ACC112 (cell line): Measurements from ENCODE around the gene CYSTM1.

Experiments
- H2AFZ ChIP-seq: fragments of 200-600 bp; sonication (generic); one replicate; pipeline ENCODE4 v1.6.0; 2017; ENCODE audit warnings: antibody characterized with exemption, low read length; ENCODE audit not compliant: unreplicated experiment
- H3K27ac ChIP-seq: fragments of 200-600 bp; sonication (generic); 2 replicates; pipeline ENCODE4 v1.5.1; 2014; ENCODE audit warnings: low read depth, mild to moderate bottlenecking, antibody characterized with exemption, low read length, moderate library complexity
- H3K27me3 ChIP-seq: fragments of 200-600 bp; sonication (generic); 2 replicates; pipeline ENCODE4 v1.6.1; 2014; ENCODE audit warnings: mild to moderate bottlenecking, antibody characterized with exemption, low read length, moderate library complexity, mixed read lengths; ENCODE audit not compliant: insufficient read depth
- H3K36me3 ChIP-seq: fragments of 200-600 bp; sonication (generic); 2 replicates; pipeline ENCODE4 v1.6.1; 2016; ENCODE audit warnings: mild to moderate bottlenecking, antibody characterized with exemption, low read length, moderate library complexity, mixed read lengths; ENCODE audit not compliant: insufficient read depth
- H3K4me1 ChIP-seq: fragments of 200-600 bp; sonication (generic); one replicate; pipeline ENCODE4 v1.6.1; 2016; ENCODE audit warnings: low read length, mixed read lengths; ENCODE audit not compliant: insufficient read depth, unreplicated experiment, control insufficient read depth
- H3K4me3 ChIP-seq: fragments of 200-600 bp; sonication (generic); 2 replicates; pipeline ENCODE4 v1.5.1; 2014; ENCODE audit warnings: mild to moderate bottlenecking, low read depth, low read length
- H3K79me2 ChIP-seq: fragments of 200-600 bp; sonication (generic); one replicate; pipeline ENCODE4 v1.6.0; 2016; ENCODE audit warnings: low read length; ENCODE audit not compliant: control insufficient read depth, unreplicated experiment, insufficient read depth

CYSTM1 gene

DNA sequence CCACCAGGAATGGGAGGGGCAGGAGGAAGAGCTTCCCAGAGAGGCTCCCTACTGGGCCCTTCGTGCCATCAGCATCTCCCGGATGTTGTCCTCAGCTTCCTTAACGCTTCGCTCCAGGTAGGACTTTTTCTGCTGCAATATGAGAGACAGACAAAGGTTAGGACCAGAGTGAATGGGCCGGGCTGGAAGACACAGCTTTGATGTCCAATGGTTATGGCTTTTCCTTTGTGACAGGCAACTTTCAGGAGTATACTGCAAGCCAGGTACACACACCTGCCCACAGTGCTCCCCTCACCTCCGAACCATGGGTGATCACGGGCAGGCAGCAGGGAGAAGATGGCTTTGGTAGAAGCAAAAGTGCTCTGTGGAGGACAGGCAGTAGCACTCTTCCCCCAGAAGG, 70.9 kb downstream of the CYSTM1 start:
- no peak overlapping the region for H2AFZ ChIP-seq
- H3K79me2 ChIP-seq, result peaks cover 13% of the 10 kb centered on the region

DNA sequence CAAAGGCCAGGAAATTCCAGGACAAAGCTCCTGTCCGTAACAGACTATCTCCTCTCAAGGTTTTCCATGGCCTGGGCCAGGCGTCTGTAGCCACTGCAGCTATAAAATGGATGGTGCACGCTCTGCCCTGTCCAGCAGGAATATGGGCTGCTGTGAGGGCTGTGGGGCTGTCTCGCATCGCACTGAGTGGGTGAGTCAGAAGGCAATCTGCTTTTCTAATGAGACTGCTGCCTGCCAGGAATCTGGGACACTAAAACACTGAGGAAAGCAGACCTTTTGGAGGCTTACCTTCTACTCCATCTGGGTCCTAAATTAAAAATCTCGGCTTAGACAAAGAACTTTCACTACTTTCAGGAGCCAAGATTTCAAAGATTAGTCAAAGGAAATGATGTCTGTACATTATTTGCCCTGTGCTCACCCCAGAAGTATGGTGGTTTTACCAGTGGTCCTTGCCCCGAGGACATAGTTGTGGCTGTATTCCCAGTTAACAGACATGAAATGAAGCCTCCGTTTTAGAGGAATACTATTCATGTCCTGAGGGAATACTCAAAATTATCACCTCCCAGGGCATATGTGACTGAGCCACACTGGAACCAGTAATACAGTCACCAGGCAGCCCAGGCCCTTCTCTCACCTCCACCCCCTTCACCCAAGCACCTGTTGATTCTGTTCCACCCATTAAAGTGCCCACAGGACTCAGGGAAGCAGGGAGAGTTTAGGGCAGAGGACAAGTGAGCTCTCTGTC, 71.6 kb downstream of the CYSTM1 start:
- H3K27ac ChIP-seq, result peak overlapping the region; percentile 76
- H2AFZ ChIP-seq, result no peak overlapping the region
- peaks cover 13% of the 10 kb centered on the region for H3K79me2 ChIP-seq
- no peak overlapping the region for H3K4me3 ChIP-seq
- no peaks in the 10 kb centered on the region for H3K27me3 ChIP-seq
- peaks cover 11% of the 10 kb centered on the region; the same call in 1 of the 2 replicates for H3K36me3 ChIP-seq
- peaks cover 36% of the 10 kb centered on the region for H3K4me1 ChIP-seq

More for the DNA sequence above, 70.9 kb downstream of the CYSTM1 start:
- peak overlapping the region; percentile 76; the same call in 1 of the 2 replicates for H3K27ac ChIP-seq
- peaks cover 37% of the 10 kb centered on the region for H3K4me1 ChIP-seq
- H3K36me3 ChIP-seq, result peaks cover 11% of the 10 kb centered on the region; the same call in 1 of the 2 replicates
- no peak overlapping the region for H3K4me3 ChIP-seq
- H3K27me3 ChIP-seq, result no peaks in the 10 kb centered on the region

DNA sequence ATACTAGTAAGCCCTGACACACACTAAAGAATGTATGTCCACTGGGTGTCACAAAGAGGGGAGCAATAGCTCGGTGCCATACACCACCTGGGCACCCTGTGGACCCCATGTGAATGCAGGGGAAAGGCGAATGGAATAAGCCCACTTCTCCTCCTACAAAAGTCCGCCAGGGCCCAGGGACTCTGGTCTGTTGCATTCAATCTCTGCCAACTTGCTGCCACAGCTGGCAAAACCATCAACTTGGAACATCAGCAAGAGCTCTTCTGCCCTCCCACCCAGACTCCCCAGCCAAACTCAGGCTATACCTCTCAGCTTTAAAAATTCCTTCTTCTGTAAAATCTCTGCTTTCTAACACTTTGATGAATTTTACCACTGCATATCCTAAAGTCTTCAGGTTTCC, 73.4 kb downstream of the CYSTM1 start:
- Histone ChIP-seq H3K4me3 (no peak overlapping the region), H2AFZ (no peak overlapping the region), H3K4me1 (peaks cover 45% of the 10 kb centered on the region), H3K27me3 (no peaks in the 10 kb centered on the region), H3K27ac (no peak overlapping the region), H3K79me2 (peaks cover 21% of the 10 kb centered on the region), H3K36me3 (peaks cover 11% of the 10 kb centered on the region; the same call in 1 of the 2 replicates)

DNA sequence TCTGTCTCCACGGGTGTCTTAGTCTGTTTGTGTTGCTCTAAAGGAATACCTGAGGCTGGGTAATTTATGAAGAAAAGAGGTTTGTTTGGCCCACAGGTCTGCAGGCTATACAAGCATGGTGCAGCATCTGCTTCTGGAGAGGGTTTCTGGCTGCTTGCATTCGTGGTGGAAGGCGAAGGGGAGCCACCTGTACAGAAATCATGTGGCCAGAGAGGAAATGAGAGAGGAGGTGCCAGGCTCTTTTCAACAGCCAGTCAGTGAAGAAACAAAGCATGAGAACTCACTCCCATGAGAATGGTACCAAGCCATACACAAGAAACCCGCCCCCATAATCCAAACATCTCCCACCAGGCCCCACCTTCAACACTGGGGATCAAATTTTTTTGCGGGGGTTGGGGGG, 74.5 kb downstream of the CYSTM1 start:
- Histone ChIP-seq H3K79me2 (peaks cover 26% of the 10 kb centered on the region), H3K4me3 (no peak overlapping the region), H2AFZ (no peak overlapping the region), H3K36me3 (peaks cover 11% of the 10 kb centered on the region; the same call in 1 of the 2 replicates), H3K27me3 (no peaks in the 10 kb centered on the region), H3K27ac (no peak overlapping the region), H3K4me1 (peaks cover 56% of the 10 kb centered on the region)

DNA sequence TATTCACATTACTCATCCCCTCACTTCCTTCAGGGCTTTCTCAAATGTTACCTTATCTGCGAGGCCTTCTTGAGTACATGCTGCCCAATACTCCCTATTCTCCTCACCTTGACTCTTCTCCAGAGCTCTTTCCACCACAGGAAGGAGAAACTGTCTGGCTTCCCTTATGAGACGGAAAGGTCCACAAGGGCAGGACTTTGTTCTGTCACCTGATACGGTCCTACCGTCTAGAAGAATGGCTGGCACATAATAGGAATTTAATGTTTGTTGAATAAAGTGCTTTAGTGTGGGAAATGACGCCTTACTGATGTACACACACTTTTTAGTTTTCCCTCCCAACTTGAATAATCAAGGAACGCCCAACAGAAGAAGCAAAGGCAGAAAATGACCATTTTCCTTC, 75.4 kb downstream of the CYSTM1 start:
- no peak overlapping the region for H3K4me3 ChIP-seq
- peaks cover 5% of the 10 kb centered on the region; the same call in 1 of the 2 replicates for H3K36me3 ChIP-seq
- peaks cover 53% of the 10 kb centered on the region for H3K4me1 ChIP-seq
- peak overlapping the region; percentile 93 for H3K27ac ChIP-seq
- peaks cover 26% of the 10 kb centered on the region for H3K79me2 ChIP-seq
- no peaks in the 10 kb centered on the region for H3K27me3 ChIP-seq
- H2AFZ ChIP-seq, result no peak overlapping the region

DNA sequence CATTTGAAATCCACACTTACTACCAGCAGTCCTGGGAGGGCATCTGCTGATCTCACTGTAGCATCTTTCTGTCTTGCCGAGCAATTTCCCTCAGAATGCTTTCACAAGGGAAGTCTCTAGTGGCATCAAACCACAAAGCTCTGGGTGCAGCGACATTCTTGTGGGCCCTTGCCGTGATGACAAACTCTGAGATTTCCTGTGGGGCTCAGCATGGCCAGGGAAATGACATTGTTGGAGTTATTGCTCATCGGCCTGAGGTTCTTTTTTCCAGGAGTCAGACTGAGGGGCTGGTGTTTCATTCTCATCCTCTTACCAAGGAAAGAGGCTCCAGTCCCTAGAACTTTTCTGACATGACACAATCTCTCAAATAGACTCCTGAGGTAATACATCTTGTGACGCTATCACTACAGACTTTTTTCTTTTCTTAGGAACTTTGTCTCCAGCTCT, 76.6 kb downstream of the CYSTM1 start:
- Histone ChIP-seq H3K4me3 (peak overlapping the region; percentile 34; the same call in 1 of the 2 replicates), H2AFZ (no peak overlapping the region), H3K27ac (peak overlapping the region; percentile 93), H3K27me3 (no peaks in the 10 kb centered on the region), H3K79me2 (peaks cover 33% of the 10 kb centered on the region), H3K4me1 (peaks cover 45% of the 10 kb centered on the region), H3K36me3 (peaks cover 5% of the 10 kb centered on the region; the same call in 1 of the 2 replicates)

DNA sequence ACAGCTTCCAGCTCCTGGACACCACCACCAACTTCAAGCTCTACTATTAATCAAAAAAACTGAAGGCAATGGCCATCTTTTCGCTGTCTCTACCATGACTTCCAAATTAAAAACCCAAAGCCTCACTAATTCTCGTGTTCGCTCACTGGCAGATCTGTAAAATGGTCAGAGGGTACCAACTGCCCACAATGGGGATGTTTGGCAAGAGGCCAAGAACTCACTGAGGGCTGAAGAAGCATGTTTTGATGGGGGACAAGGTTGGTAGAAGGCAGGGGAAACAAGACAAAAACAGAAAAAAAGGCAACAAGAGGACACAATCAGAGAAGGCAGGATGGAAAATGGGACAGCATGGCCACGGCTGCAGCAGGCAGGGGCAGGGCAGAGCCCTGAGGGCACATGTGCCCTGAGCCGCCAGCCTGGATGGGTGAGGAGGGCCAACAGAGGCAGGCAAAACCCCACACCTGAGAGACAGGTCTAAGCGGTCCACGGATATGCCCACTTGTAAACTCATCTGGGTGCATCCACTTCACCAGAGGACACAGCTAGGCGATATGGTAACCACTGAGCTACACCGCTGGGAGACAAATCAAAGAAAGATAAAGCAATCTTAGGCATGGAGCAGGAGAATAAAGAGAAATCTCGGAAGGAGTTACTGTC, 77.6 kb downstream of the CYSTM1 start:
- Histone ChIP-seq H3K79me2 (peaks cover 33% of the 10 kb centered on the region), H3K36me3 (peaks cover 5% of the 10 kb centered on the region; the same call in 1 of the 2 replicates), H3K27ac (peak overlapping the region; percentile 93), H2AFZ (no peak overlapping the region), H3K4me3 (no peak overlapping the region), H3K27me3 (no peaks in the 10 kb centered on the region), H3K4me1 (peaks cover 40% of the 10 kb centered on the region)

DNA sequence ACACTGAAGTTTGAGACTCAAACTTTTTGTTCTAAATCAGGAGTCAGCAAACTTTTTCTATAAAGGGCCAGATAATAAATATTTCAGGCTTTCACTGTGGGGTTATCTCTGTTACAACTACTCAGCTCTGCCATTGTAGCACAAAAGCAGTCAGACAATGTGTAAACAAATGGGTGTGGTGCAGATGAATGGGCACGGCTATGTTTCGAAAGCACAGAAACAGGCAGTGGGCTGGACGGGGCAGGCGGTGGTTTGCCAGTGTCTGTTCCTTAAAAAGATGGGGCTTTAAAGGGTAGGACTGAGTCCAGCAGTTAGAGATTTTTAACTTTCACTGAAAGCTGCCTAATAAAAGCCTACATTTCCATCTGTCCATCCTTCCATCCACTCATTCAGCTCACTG, 79.0 kb downstream of the CYSTM1 start:
- Histone ChIP-seq H3K36me3 (peaks cover 9% of the 10 kb centered on the region; the same call in 1 of the 2 replicates), H3K4me1 (peaks cover 51% of the 10 kb centered on the region), H3K4me3 (no peak overlapping the region), H3K27me3 (no peaks in the 10 kb centered on the region), H3K27ac (peak overlapping the region; percentile 19; the same call in 1 of the 2 replicates), H2AFZ (no peak overlapping the region), H3K79me2 (peaks cover 42% of the 10 kb centered on the region)

DNA sequence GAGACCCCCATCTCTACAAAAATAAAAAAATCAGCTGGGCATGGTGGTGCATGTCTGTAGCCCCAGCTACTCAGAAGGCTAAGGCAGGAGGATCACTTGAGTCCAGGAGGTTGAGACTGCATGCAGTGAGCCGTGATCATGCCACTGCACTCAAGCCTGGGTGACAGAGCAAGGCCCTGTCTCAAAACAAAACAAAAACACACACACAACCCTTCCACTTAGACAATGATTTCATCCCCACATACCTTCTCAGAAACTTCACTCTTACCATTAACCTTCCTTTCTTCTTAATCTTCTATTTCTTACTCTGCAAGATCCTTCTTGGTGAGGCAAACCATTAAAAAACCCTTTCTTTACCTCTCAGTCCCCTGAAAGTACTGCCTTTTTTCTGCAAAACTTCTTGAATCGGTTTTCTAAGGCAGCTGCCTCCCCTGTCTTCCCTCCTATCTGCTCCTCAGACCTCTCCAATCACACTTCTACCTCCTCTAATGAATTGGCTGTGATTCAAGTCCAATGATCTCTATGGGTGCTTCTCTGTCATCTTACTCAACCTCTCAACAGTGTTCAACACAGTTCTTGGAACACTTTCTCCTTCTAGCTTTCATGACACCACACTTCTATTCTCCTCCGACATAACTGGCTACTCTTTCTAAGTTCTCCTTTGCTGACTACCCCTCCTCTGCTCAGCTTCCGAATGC, 80.6 kb downstream of the CYSTM1 start:
- H3K27me3 ChIP-seq, result no peaks in the 10 kb centered on the region
- H3K4me3 ChIP-seq, result no peak overlapping the region
- no peak overlapping the region for H2AFZ ChIP-seq
- peaks cover 46% of the 10 kb centered on the region for H3K4me1 ChIP-seq
- H3K79me2 ChIP-seq, result peaks cover 45% of the 10 kb centered on the region
- no peak overlapping the region for H3K27ac ChIP-seq
- H3K36me3 ChIP-seq, result peaks cover 4% of the 10 kb centered on the region; the same call in 1 of the 2 replicates

DNA sequence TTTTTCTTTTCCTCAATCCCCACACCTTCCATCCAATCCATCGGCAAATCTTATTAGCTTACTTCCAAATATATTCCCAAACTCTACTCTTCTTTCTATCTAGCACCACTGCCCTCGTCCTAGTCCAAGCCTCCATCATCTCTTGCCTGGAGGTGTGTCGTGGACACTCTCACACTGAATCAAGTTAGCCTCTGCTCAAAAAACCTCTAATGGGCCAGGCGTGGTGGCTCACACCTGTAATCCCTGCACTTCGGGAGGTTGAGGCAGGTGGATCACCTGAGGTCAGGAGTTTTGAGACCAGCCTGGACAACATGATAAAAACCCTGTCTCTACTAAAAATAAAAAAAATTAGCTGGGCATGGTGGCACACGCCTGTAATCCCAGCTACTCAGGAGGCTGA, 81.7 kb downstream of the CYSTM1 start:
- Histone ChIP-seq H3K79me2 (peaks cover 45% of the 10 kb centered on the region), H2AFZ (no peak overlapping the region), H3K4me3 (no peak overlapping the region), H3K27me3 (no peaks in the 10 kb centered on the region), H3K36me3 (peaks cover 4% of the 10 kb centered on the region; the same call in 1 of the 2 replicates), H3K4me1 (peaks cover 50% of the 10 kb centered on the region), H3K27ac (no peak overlapping the region)
